HEK293 (cell line): Measurements from ENCODE around the gene OSBP2.

ENCODE experiments used
- CTCF ChIP-seq: fragments of 450-650 bp; formaldehyde crosslinking; IDR thresholded peaks from 2 replicates; pipeline ENCODE4 v1.5.1; 2016; ENCODE audit warnings: missing biosample characterization, missing genetic modification characterization
- ZNF175 ChIP-seq: fragments of 450-650 bp; formaldehyde crosslinking; IDR thresholded peaks from 2 replicates; pipeline ENCODE4 v1.5.1; 2016; ENCODE audit warnings: missing biosample characterization, missing genetic modification characterization
- ZNF2 ChIP-seq: fragments of 450-650 bp; formaldehyde crosslinking; IDR thresholded peaks from 2 replicates; pipeline ENCODE4 v1.5.1; 2016; ENCODE audit warnings: missing biosample characterization, missing genetic modification characterization

GRCh38 chr22:30697975-30698374 is 3.3 kb downstream of the OSBP2 start:
- TF ChIP-seq CTCF (tag by site-specific recombination) (no peak), ZNF2 (tag by site-specific recombination) (no peak), ZNF175 (no peak)
